ENCODE measurements around the gene CCDC85C.

Gene CCDC85C

DNA sequence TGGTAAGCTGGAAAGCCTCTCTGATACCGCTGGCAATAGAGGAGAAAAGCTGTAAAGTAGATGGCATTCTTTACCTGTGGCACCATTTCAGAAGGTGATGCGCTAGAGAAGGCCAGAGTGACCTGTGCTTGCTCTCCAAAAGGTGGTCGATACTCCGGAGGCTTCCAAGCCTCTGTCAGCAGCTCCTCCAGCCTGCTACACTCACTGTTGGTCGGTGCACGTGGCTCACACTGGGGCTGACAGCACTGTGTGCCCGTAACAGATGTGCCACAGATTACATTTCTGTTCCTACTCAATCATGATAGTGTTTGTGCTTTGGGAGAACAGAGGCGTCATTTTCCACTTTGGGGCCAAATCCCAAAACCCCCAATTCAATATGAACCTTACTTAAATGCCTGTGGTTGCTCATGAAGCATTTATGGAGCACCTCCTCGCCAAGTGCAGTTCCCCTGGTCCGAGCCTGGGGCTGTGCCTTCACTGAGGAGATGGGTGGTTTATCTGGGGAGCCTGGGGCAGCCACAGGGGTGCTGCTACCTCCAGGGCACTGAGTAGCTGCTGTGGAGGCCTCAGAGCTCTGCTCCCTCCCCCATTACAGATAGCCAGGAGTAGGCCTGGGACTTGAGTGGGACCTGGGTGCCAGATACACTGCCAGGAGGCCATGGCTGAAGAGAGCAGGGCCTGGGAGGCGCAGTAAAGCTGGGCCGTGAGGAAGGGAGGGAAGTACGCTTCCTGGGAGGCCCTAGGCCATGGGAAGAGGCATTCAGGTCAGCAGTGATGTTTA lies 96.0 kb downstream of the CCDC85C start:
- no peak for DNase-seq

DNA sequence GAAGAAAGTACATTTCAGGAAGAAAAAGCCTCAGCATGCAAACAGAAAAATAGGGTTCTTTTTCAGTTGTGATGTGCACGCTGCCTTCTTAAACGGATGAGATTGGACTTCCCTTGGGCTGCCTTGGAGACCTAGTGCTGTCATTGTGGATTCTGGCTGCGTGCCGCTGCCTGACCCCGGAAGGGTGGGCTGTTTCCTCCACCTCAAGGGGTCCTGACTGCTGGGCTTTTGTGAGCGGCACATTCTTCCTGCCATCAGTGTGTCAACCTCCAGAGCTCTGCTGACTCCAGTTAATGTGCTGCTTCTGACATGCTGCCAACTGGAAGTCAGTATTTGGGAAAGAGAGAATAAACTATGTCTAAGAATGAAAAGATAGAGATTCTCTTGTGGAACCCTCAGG lies 97.7 kb downstream of the CCDC85C start:
- no peak for DNase-seq

DNA sequence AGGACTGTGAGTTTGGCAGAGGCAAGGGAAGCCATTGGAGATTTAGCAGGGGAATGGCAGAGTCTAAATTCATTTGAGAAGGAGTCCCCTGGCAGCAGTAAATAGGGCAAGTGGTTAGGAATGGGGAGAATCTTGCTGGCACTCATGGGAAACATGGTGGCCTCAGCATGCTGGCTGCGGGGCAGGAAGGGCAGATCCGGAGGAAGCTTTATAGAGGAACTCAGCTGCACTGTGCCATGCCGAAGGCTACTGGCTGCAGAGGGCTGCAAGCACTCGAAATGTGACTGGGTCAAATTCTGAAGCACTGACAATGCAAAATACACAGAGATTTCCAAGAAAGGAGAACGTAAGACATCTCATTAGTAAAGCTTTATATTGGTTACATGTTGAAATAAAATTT lies 98.9 kb downstream of the CCDC85C start:
- DNase-seq: no peak

DNA sequence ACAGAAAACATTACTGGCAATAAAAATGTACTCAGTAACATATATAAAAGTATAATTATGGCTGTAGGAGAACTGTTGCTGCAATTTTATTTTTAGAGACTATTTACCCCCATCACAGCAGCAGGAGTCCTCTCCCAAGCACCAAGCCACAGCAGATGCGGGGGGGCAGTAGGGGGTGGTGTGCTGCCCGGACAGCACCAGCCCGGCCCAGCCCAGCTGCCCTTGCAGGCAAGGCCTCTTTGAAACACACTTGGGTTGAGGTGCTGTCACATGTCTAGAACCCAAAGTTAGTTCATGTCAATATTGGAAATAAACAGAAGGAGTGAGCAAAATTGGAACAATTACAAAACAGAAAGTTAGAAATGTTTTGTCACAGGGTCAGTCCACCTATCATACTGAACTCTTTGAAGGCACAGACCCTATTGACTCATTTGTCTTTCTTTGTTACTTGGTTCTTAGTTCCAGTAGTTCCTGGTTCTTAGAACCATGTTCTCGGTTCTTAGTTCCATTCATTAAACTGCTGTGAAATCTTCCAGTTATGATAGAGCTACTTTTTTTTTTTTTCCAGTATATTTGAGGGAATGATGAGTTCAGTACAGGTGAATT lies 100.1 kb downstream of the CCDC85C start:
- no peak for DNase-seq

DNA sequence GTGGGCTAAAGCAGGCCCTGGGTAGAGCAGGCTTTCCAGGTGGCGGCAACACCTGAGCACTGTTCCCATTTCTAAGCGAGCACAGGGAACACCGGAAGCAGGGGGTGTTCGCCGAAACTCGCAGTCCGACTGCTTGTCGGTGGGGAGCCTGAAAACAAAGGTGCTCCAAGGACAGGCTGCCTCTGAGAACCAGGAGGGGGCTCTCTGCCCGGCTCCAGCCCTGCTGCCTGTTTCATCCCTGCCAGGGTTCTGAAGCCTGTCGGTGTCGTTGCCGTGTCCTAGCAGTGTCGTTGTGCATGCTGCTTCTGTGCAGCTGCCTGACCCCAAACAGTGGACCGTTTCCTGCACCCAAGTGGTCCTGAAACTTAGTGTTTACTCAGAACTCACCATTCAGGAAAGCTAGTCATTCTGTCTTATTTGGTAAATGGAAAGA lies 101.0 kb downstream of the CCDC85C start:
- no peak for DNase-seq

DNA sequence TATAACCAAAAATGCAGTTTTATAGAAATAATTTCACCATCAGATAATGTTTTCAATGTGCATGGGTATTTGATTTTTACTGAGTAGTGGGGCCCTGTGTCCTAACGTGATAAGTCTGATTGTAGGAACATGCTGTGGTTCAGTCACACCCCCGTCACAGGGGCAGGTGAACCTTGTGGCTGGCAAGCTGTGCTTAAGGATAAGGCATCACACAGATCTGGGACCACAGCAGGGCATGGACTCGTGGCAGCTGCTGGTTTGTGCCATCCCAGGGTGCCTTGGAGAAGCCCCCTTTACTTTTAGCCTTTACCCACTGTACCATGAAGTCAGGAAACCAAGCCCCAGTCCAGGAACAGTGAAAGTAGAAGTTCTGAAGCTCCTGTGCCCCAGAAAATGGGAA lies 106.1 kb downstream of the CCDC85C start:
- no peak for DNase-seq

DNA sequence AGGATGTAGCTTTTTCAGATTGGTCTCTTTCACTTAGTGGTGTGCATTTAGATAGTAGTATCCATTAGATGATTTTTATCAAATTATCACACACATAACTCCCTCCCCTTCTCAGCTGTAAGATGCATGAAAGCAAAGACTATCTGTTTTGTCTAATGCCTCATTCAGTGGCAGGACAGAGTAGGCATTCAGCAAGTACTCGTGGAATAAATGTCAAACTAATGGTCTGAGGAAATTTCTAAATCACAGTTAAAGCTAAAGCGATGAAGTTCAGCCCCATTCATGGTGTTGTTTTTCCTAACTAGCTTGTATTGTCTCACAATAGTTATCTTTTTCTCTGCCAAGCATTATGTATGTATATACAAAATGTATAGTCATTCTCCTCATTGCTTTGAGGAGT lies 106.7 kb downstream of the CCDC85C start:
- DNase-seq: no peak

DNA sequence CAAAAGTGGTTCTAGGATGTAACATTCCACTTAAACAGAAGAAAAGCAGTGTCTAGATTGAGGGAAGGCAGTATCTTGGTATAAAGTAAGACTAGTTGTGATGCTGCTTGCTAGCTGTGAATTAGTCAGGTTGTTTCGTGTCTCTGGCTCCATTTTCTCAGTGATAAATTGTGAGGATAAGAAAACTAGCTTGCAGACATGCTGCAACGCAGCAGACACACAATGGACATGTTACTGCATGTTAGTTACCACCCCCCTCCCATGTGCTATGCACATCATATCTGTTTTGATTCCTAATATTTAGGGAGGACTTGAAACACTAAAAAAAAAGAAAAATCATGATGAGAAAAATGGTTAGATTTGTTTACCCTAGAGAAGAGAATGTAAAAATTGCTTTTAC lies 119.9 kb downstream of the CCDC85C start:
- DNase-seq: no peak

DNA sequence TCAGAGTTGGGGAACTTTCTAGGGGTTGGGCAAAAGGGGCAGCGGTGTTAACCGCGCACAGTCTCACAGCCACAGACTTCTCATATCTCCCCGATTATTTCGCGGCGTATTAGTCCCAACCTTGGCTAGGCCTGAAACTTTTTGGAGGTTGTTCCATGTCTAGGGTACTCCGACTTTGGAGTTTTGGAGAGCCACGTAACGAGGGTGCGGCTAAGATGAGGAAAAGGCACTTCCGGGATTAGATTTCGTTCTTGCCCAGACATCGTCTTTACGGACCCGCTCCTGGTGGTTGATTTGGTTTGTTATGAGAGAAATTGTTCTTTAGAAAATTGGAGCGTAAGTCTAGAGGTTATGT lies 122.3 kb downstream of the CCDC85C start:
- DNase-seq: no peak

DNA sequence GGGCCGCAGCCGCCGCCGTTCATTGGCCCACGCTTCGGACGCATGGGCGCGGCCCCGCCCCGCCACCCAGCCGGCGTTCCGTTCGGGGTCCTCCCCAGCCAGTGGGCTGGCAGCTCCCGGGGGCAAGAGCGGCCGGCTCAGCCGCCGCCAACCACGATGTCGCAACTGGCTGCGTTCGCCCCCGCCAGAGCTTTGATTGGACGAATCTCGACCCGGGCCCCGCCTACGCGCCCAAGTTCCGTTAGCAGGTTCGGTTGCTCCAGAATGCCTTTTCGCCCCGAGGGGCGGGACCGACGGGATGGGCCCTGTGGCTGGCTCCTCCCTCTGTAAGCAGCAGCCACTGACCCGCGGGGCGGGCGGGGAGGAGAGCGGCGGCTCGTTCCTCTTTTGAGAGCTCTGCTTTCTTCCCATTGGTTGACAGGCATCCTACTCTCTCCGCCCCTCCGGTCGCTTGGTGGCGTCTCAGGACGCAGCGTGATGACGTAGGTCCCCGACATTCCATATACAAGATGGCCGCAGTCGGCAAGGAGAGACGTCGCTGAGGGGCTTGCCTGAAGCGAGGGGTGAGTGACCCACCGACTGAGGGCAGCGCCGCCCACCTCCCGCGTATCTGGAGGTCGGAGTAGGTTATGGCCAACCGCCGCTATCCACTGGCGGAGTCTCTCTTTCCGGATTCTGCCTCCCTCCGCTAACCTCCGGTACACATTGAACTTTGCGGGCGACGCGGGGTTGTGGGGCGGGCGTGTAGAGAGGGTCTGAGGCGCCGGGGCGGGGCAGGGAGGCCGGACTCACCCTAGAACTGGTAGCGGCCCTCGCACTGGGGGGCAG lies 122.9 kb downstream of the CCDC85C start, which contains the start of gene CCNK:
CCNK (plus strand) TSS at position 493 of the 828 bp plus-strand sequence. CDS start 11,269 bp downstream, outside the sequence.
- peak; percentile 99 to 100 for DNase-seq

DNA sequence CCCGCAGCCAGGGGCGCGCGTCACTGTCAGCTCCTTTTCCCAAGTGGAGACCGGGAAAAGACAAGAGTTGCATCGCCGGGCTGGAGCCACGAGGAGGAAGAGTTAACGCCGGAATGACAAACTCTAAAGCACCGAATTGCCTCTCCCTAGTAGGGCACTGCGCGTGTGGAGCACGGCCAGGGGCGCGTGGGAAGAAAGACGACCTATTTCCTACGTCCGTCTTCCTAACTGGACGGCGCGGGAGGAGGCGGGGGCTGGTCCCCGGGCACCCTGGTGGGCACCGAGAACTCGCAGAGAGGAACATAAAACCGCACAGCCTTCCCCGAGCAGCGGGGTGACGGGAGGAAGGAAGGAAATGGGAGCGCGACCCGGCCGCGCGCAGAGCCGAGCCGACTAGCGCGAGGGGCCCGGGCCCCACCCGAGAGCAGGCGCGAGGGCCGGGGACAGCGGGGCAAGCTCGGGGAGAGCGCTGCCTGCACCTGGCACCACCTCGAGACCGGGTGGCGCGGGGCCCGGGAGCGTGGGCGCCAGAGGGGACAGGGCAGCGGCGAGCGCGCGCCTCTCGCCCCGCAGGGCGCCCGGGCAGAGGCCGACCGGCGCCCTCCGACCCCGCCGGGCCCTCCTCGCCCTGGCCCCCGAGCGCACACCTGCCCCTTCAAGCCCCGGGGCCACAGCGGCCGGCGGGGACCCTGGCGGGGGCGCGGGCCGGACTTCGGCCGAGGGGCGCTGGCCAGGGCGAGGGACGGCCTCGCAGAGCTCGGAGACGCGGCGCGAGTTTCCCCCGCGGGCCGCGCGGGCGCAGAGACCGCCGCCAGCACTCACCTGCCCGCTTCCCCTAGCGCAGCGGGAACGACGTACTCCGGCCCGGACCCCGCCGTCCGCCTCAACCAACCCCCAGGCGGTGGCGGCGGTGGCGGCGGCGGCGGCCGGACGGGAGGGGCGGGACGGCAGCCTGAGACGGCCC lies 123.8 kb downstream of the CCDC85C start, which contains the start of gene SETD3:
SETD3 (minus strand) TSS at position 954 of the 964 bp plus-strand sequence. CDS start 15,054 bp downstream, outside the sequence.
- peak; percentile 12 to 15 for DNase-seq

DNA sequence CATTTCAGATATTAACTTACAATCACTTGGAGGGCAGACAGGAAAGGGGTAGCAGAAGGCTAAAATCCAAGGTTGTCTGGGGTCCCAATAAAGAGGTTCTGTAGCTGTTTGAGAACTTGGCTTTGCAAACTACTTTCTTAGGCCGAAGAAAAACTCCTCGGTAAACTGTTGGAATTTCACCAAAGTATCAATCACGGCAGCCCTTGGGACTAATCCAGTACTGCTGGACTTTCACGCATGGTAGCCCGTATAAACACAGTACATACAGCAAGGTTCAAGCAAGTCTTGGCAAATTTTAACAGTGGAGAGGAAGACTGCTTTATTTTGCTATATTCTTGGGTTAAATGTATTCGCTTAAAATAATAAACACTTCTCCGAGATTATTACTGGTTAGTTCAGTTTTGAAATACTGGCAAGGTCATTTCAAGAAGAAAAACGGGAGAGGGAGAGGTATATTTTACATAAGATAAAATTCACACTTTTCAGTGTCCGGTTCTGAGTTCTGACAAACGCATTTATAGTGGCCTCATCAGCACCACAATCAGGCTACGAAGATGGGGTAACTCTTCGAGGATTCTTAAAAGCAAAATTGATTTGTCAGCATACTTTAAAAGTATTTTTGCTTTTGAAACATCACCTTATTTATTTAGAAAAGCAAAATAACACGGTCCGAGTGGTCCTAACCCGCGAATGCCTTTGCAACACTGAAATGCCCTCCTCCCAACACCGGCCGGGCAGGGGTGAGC lies 124.7 kb downstream of the CCDC85C start:
- no peak for DNase-seq

DNA sequence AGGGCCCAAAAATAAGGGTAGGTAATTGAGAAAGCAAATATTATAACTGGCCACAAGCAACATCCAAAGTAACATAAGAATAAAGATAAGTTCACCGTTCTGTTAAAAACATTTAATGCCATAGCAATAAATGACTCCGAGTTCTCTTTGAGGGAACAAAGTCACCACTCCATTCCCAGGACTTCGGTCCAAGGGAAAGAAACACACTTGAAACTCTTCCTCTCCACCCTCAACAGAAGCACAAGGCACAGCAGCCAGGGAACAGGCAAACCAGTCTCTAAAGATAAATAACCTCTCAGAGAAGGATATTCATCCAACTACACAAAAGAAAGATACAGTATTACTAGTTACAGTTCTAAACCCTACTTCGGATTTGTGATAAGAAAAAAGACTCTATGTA lies 125.9 kb downstream of the CCDC85C start:
- DNase-seq: no peak

DNA sequence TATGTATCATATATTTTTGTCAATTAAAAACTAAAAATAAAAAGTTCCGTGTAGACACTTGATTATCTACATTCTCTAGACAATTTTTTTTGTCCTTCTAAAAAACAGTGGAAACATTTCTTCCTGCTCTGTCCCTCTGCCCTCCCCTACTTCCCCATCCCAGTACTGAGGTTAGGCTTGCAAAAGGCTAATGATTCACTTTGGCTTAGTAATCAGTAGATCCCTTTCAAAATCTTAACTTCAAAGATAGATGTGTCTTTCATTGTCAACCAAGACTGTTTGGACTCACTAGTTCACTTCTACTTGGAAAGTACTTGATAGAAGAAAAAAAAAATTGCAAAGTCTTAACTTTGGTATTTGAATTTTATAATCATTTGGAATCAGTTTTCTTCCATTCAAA lies 127.1 kb downstream of the CCDC85C start:
- DNase-seq: no peak

DNA sequence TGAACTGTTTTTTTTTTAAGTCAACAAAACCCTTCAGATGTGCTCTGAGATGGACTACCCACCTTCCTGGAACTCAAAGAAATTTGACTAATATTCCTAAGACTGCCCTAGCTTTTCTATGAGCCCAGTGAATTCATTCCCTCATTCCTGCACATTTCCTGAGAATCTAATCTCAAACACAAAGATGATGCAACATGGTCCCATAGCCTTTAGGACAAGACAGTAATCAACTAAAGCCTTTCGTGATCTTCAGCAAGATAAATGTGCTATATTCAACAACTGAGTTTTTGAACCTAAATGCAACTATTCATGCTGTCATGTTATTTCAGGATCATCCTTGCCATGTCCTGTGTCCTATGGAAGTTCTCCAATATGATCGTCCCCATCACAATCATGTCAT lies 128.3 kb downstream of the CCDC85C start:
- DNase-seq: no peak

DNA sequence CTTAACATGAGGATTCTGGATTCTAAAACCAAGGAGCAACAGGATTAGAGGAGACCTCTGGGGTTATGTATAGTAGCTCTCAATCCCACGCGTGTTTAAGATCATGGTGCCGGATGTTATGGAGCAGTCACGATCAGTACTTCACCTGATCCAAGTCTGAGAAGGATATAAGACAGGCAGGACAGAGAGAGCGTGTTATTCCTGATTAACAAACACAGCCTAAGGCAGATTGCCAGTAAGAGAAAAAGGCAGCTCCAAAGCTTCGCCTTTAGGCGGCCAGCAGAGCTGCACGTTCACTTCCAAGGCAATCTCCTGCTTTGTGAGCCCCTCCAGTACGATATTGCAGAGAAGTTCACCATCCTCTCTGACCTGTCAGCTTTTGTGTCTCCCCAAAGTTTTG lies 128.8 kb downstream of the CCDC85C start:
- no peak for DNase-seq

DNA sequence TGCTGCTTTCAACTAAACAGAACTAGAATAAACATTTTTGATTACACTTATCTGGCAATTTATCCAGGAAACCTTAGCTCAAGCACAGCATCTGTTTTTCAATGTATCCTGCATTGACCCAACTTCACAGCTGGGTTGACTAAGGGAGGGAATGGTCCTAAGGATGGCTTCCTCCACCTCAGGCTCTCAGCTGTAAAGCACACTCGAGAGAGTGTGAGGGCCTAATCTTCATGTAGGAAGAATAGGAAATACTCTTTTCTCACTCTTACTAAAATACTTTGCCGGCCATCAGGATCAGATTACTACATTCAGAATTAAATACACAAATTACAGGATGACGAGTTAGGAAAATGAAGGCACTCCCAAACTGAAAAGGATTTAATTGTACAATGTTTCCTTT lies 130.5 kb downstream of the CCDC85C start:
- no peak for DNase-seq

DNA sequence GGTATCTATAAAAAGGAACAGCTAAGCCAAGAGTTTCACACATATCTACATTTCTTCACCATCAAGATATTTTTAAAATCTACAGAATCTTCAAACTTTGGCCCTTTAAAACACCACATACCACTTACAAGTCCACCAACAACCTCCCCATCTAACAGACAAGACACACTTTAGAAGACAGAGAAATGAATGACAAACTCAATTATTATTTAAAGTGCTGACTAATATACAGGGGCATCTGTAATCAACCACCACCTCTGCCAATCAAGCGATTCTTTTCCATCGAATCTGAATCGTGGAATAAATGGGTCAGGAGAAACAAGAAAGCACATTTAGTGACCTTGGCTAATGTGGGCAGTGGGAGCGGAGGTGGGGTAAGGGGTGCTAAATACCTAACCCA lies 131.1 kb downstream of the CCDC85C start:
- DNase-seq: no peak

DNA sequence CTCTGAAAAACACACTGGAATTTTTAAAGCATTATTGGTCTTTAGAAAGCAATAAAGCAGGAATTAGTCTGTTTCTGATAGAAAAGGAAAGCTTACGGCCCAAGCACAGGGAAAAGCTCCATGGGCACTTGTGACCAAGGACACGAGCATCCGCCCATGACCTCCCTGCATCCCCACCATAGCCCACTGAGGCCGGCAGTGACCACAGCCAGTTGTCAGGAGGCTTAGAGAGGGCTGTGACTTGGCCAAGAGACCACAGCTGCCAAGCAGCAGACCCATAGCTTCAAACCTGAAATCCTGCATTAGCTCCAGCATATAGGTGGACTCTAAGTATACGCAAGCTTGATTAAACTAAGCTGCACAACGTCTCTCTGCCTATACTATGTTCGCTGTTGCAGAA lies 132.3 kb downstream of the CCDC85C start:
- no peak for DNase-seq

DNA sequence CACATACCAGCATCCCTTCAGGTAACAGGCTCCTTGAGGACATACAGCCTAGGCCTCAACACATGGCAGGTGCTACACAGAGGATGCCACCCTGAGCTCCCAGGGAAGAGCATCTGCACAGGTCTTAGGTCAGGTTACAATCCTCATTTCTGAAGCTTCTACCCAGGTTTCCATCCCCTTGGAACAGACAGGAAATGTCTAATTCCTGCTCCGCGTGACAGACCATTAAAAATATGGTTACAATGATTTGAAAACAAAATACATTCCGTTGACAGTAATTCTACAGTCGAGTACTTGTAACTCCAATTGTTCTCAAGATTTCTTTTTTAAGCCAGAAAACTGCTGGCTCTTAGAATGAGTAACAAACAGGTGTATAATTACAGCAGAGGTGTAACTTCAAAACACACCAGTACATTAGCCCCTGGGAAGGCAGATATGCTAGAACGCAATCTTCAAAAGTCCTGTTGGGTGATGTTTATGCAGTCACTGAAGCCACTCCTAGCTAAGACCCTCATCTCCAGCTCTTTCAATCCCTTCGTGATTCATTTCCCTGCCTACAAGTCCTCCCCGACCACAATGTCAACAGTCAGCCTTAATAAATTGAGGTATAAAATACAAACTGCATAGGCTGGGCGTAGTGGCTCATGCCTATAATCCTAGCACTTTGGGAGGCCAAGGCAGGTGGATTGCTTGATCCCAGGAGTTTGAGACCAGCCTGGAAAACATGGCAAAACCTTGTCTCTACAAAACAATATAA lies 135.0 kb downstream of the CCDC85C start:
- no peak for DNase-seq

DNA sequence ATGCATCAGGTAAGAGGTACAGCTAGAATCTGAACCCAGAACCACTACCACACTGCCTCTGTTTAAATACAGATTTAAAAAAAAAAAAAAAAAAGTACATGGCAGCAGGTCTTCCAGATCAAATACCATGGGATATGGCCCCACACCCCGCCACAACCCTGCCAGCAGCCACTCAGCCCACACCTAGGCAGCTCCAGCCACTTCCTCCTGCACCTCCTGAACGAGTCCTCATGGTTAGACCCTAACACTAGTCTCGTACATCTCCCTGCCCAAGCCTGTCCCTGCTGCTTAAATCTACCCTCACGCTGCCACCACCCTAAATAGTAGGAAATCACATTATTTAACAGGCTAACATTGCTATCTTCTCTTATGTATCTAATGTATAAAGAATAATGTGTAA lies 135.9 kb downstream of the CCDC85C start:
- no peak for DNase-seq
